HG03354 (cell line): ENCODE measurements around the gene SLIRP.
A peak's percentile ranks its signal among the peaks of the same experiment; 100 is the strongest.
"Not testable (repeated sequence)": the region's sequence is repeated elsewhere in the genome, so short reads cannot be mapped to it uniquely, and the experiment has no call there.

ENCODE experiments used
- ATAC-seq: cut with Tn5 transposase; IDR thresholded peaks from one replicate; pipeline ENCODE4 v1.9.1; 2021; ENCODE audit warnings: mild to moderate bottlenecking; ENCODE audit not compliant: unreplicated experiment, poor library complexity, severe bottlenecking

The SLIRP gene

GRCh38 chr14:77738559-77739250, 30.8 kb downstream of the SLIRP start:
- ATAC-seq: no peak

- no peak for ATAC-seq
Observed at GRCh38 chr14:77741438-77741837, 33.5 kb downstream of the SLIRP start.

- no peak for ATAC-seq
Observed at GRCh38 chr14:77746064-77746702, 38.3 kb downstream of the SLIRP start.

GRCh38 chr14:77747425-77747824, 39.5 kb downstream of the SLIRP start:
- ATAC-seq: not testable (repeated sequence)

- no peak for ATAC-seq
Observed at GRCh38 chr14:77752266-77752665, 44.4 kb downstream of the SLIRP start.

GRCh38 chr14:77752799-77753516, 45.1 kb downstream of the SLIRP start:
- ATAC-seq: no peak

GRCh38 chr14:77760381-77761204, 52.7 kb downstream of the SLIRP start, which contains the start of gene SNW1:
Gene SNW1, minus strand, starts transcription at chr14:77761156. Its CDS starts 29 bp downstream, at chr14:77761127.
- peak; percentile 92 for ATAC-seq

- peak; percentile 25 for ATAC-seq
Observed at GRCh38 chr14:77761205-77761931, 53.5 kb downstream of the SLIRP start.

GRCh38 chr14:77763316-77763715, 55.4 kb downstream of the SLIRP start:
- no peak for ATAC-seq

- no peak for ATAC-seq
Observed at GRCh38 chr14:77763978-77764377, 56.1 kb downstream of the SLIRP start.
